Measurements from ENCODE around the gene FAR2. TPM values are rescaled to one million over a fixed set of nuclear protein-coding genes. Genes with fewer than 3 reads are reported as not detected.

Gene FAR2
- total RNA-seq, 1 donor from 2014 or later: 3.9 TPM

DNA sequence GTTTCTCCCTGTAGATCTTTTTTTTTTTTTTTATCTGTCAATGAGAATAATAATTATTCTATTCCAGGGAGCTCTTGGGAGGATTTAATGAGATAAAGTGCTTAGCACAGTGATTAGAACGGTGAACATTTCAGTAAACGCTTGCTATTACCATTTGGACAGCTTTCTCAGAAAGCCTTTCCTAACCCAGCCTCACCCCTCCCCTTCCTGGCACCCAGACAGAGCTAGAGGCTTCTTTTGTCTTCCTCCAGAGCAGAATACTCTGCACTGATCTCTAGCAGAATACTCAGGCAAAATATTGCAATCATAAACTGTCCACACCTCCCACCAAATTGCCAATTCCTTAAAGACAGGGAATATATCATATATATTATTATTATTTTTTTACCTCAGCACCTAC lies 165.3 kb downstream of the FAR2 start:
- H3K4me1 Mint-ChIP-seq (ENCODE audit: low read depth, unreplicated experiment): peaks cover 5% of the 10 kb centered on the region

DNA sequence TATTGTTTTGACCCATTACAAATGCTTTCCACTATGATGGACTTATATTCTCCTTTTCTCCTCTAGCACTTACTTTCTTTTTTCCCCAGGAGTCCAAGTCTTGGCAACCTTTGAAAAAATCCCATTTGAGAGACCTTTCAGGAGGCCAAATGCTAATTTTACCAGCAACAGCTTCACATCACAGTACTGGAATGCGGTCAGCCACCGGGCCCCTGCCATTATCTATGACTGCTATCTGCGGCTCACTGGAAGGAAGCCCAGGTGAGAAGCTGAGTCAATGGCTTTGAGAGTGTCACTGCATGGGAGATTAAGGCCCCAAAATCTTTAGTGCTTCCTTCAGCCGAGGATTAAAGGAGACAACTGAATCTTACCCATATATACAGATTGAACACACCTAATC lies 167.7 kb downstream of the FAR2 start:
- Mint-ChIP-seq H3K4me1 (ENCODE audit: low read depth, unreplicated experiment) (peaks cover 10% of the 10 kb centered on the region), H3K9me3 (ENCODE audit: unreplicated experiment) (no peaks in the 10 kb centered on the region), H3K27ac (ENCODE audit: unreplicated experiment) (peak overlapping the region; percentile 1), H3K36me3 (ENCODE audit: low read depth, unreplicated experiment) (peaks cover 3% of the 10 kb centered on the region), H3K4me3 (ENCODE audit: unreplicated experiment) (no peak overlapping the region), H3K27me3 (ENCODE audit: low read depth, unreplicated experiment) (no peaks in the 10 kb centered on the region)
- Histone ChIP-seq H3K27me3 (ENCODE audit: insufficient read depth, low read length) (no peaks in the 10 kb centered on the region), H3K79me2 (ENCODE audit: insufficient read depth, low read length) (no peaks in the 10 kb centered on the region), H3K36me3 (ENCODE audit: insufficient read depth, low read length) (no peaks in the 10 kb centered on the region), H3K27ac (ENCODE audit: low read depth, low read length) (peak overlapping the region; percentile 55), H3K9ac (ENCODE audit: low read length) (peak overlapping the region; percentile 23), H3K4me3 (ENCODE audit: insufficient read depth, low read depth, low read length) (no peak overlapping the region), H3K9me3 (ENCODE audit: insufficient read depth, low read depth, low read length) (no peaks in the 10 kb centered on the region), H3K4me1 (ENCODE audit: insufficient read depth, low read length) (peaks cover 32% of the 10 kb centered on the region), H4K20me1 (ENCODE audit: insufficient read depth, low read length) (no peaks in the 10 kb centered on the region), H3K4me2 (ENCODE audit: low read length) (peak overlapping the region; percentile 71), H2AFZ (ENCODE audit: low read depth, low read length) (no peak overlapping the region)
- peak; percentile 92 for DNase-seq (ENCODE audit: low read depth)
- TF ChIP-seq EZH2 (IDR thresholded peaks at IDR 0.05; ENCODE audit: insufficient read depth, low read length): no peak
- TF ChIP-seq, protein P1, sequence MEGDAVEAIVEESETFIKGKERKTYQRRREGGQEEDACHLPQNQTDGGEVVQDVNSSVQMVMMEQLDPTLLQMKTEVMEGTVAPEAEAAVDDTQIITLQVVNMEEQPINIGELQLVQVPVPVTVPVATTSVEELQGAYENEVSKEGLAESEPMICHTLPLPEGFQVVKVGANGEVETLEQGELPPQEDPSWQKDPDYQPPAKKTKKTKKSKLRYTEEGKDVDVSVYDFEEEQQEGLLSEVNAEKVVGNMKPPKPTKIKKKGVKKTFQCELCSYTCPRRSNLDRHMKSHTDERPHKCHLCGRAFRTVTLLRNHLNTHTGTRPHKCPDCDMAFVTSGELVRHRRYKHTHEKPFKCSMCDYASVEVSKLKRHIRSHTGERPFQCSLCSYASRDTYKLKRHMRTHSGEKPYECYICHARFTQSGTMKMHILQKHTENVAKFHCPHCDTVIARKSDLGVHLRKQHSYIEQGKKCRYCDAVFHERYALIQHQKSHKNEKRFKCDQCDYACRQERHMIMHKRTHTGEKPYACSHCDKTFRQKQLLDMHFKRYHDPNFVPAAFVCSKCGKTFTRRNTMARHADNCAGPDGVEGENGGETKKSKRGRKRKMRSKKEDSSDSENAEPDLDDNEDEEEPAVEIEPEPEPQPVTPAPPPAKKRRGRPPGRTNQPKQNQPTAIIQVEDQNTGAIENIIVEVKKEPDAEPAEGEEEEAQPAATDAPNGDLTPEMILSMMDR (IDR thresholded peaks at IDR 0.05; ENCODE audit: insufficient read depth, low read depth, low read length): no peak
- FAIRE-seq: no peak

More for the DNA sequence above, 165.3 kb downstream of the FAR2 start:
- Histone ChIP-seq H2AFZ (ENCODE audit: low read depth, low read length) (no peak overlapping the region), H3K27me3 (ENCODE audit: insufficient read depth, low read length) (no peaks in the 10 kb centered on the region), H4K20me1 (ENCODE audit: insufficient read depth, low read length) (no peaks in the 10 kb centered on the region), H3K79me2 (ENCODE audit: insufficient read depth, low read length) (no peaks in the 10 kb centered on the region), H3K27ac (ENCODE audit: low read depth, low read length) (no peak overlapping the region), H3K4me2 (ENCODE audit: low read length) (no peak overlapping the region), H3K4me1 (ENCODE audit: insufficient read depth, low read length) (peaks cover 14% of the 10 kb centered on the region), H3K36me3 (ENCODE audit: insufficient read depth, low read length) (no peaks in the 10 kb centered on the region), H3K9me3 (ENCODE audit: insufficient read depth, low read depth, low read length) (no peaks in the 10 kb centered on the region), H3K9ac (ENCODE audit: low read length) (no peak overlapping the region), H3K4me3 (ENCODE audit: insufficient read depth, low read depth, low read length) (no peak overlapping the region)
- no peaks in the 10 kb centered on the region for H3K27me3 Mint-ChIP-seq (ENCODE audit: low read depth, unreplicated experiment)
- TF ChIP-seq, protein P1 (IDR thresholded peaks at IDR 0.05; ENCODE audit: insufficient read depth, low read depth, low read length): no peak
- no peak for TF ChIP-seq EZH2 (IDR thresholded peaks at IDR 0.05; ENCODE audit: insufficient read depth, low read length)
- H3K4me3 Mint-ChIP-seq (ENCODE audit: unreplicated experiment): no peak overlapping the region
- H3K9me3 Mint-ChIP-seq (ENCODE audit: unreplicated experiment): no peaks in the 10 kb centered on the region
- no peak overlapping the region for H3K27ac Mint-ChIP-seq (ENCODE audit: unreplicated experiment)
- peaks cover 1% of the 10 kb centered on the region for H3K36me3 Mint-ChIP-seq (ENCODE audit: low read depth, unreplicated experiment)
- FAIRE-seq: no peak
- no peak for DNase-seq (ENCODE audit: low read depth)

DNA sequence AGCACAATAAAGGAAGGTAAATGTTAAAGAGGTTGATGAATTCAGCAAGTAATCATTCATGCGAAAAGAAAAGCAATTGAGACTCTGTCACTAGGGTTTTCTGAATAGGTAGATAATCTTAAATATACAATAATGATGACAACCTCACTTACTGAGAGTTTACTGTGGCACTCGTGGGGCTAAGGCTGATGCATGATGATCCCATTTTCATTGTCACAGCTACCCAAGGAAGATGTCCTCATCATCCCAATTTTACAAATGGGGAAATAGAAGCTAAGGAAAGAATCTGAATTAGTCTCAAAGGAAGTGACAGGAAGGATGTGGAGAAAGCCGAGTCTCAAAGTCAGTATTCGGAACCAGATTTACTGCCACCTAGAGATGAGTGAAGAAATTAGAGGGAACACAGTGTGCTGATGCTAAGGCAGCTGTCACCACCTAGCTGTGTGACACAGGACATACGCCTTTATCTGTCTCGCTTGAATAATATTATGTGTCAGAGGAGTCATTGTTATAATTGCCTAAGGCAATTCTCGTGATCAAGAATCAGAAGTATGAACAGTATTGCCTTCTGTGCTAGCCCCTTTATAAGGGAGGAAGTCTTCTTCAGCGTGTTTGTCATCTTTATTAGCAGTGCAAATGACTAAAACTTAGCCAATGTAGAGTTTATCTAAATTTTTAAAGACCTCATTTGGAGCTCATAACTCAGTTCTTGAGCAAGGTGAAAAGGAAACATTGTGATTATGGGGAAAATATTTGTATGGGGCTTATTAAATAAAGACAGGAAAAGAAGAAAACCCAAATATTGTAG lies 168.7 kb downstream of the FAR2 start:
- Histone ChIP-seq H3K9ac (ENCODE audit: low read length) (no peak overlapping the region), H4K20me1 (ENCODE audit: insufficient read depth, low read length) (no peaks in the 10 kb centered on the region), H3K4me3 (ENCODE audit: insufficient read depth, low read depth, low read length) (no peak overlapping the region), H3K27ac (ENCODE audit: low read depth, low read length) (peak overlapping the region; percentile 55), H3K36me3 (ENCODE audit: insufficient read depth, low read length) (no peaks in the 10 kb centered on the region), H3K79me2 (ENCODE audit: insufficient read depth, low read length) (no peaks in the 10 kb centered on the region), H3K9me3 (ENCODE audit: insufficient read depth, low read depth, low read length) (no peaks in the 10 kb centered on the region), H3K4me1 (ENCODE audit: insufficient read depth, low read length) (peaks cover 33% of the 10 kb centered on the region), H3K4me2 (ENCODE audit: low read length) (no peak overlapping the region), H3K27me3 (ENCODE audit: insufficient read depth, low read length) (no peaks in the 10 kb centered on the region), H2AFZ (ENCODE audit: low read depth, low read length) (no peak overlapping the region)
- H3K27ac Mint-ChIP-seq (ENCODE audit: unreplicated experiment): no peak overlapping the region
- peak; percentile 36 for DNase-seq (ENCODE audit: low read depth)
- TF ChIP-seq, protein P1 (IDR thresholded peaks at IDR 0.05; ENCODE audit: insufficient read depth, low read depth, low read length): peak; percentile 55
- TF ChIP-seq EZH2 (IDR thresholded peaks at IDR 0.05; ENCODE audit: insufficient read depth, low read length): no peak
- FAIRE-seq: peak; percentile 45
- H3K4me3 Mint-ChIP-seq (ENCODE audit: unreplicated experiment): no peak overlapping the region
- H3K27me3 Mint-ChIP-seq (ENCODE audit: low read depth, unreplicated experiment): no peaks in the 10 kb centered on the region
- H3K9me3 Mint-ChIP-seq (ENCODE audit: unreplicated experiment): peaks cover 5% of the 10 kb centered on the region
- H3K36me3 Mint-ChIP-seq (ENCODE audit: low read depth, unreplicated experiment): peaks cover 11% of the 10 kb centered on the region
- H3K4me1 Mint-ChIP-seq (ENCODE audit: low read depth, unreplicated experiment): peaks cover 10% of the 10 kb centered on the region
